ENCODE measurements around the gene SEMA3C. TPM values are rescaled to one million over a fixed set of nuclear protein-coding genes. Genes with fewer than 3 reads are reported as not detected.

The SEMA3C gene
- total RNA-seq, 2 donors from 2014 or later = not detected

GRCh38 chr7:80731281-80731680, 187.6 kb downstream of the SEMA3C start:
- no peaks in the 10 kb centered on the region for H3K4me1 Mint-ChIP-seq
- H3K27ac Mint-ChIP-seq = no peak overlapping the region
- no peaks in the 10 kb centered on the region for H3K36me3 Mint-ChIP-seq (ENCODE audit: low read depth)
- no peak overlapping the region for H3K4me3 Mint-ChIP-seq
- peaks cover 9% of the 10 kb centered on the region for H3K9me3 Mint-ChIP-seq
- H3K27me3 Mint-ChIP-seq = no peaks in the 10 kb centered on the region
- no peak for ATAC-seq (replicated peaks)

GRCh38 chr7:80729591-80730320, 189.1 kb downstream of the SEMA3C start:
- no peaks in the 10 kb centered on the region for H3K9me3 Mint-ChIP-seq
- no peak overlapping the region for H3K4me3 Mint-ChIP-seq
- H3K27ac Mint-ChIP-seq = no peak overlapping the region
- no peak for ATAC-seq (replicated peaks)
- H3K27me3 Mint-ChIP-seq = no peaks in the 10 kb centered on the region
- H3K36me3 Mint-ChIP-seq (ENCODE audit: low read depth) = no peaks in the 10 kb centered on the region
- no peaks in the 10 kb centered on the region for H3K4me1 Mint-ChIP-seq

- H3K4me1 Mint-ChIP-seq = no peaks in the 10 kb centered on the region
- H3K9me3 Mint-ChIP-seq = no peaks in the 10 kb centered on the region
- no peak overlapping the region for H3K4me3 Mint-ChIP-seq
- H3K27me3 Mint-ChIP-seq = no peaks in the 10 kb centered on the region
- ATAC-seq (replicated peaks) = no peak
- H3K27ac Mint-ChIP-seq = no peak overlapping the region
- H3K36me3 Mint-ChIP-seq (ENCODE audit: low read depth) = no peaks in the 10 kb centered on the region
These were observed 192.2 kb downstream of the SEMA3C start for GRCh38 chr7:80726666-80727065.

- Mint-ChIP-seq H3K9me3 (peaks cover 4% of the 10 kb centered on the region), H3K4me1 (no peaks in the 10 kb centered on the region), H3K36me3 (ENCODE audit: low read depth) (no peaks in the 10 kb centered on the region), H3K27me3 (no peaks in the 10 kb centered on the region), H3K27ac (no peak overlapping the region), H3K4me3 (no peak overlapping the region)
- ATAC-seq (replicated peaks) = no peak
These were observed 193.7 kb downstream of the SEMA3C start for GRCh38 chr7:80725181-80725611.

GRCh38 chr7:80724249-80724871, 194.5 kb downstream of the SEMA3C start:
- H3K27me3 Mint-ChIP-seq = no peaks in the 10 kb centered on the region
- no peak for ATAC-seq (replicated peaks)
- no peak overlapping the region for H3K27ac Mint-ChIP-seq
- H3K9me3 Mint-ChIP-seq = peaks cover 4% of the 10 kb centered on the region
- H3K4me1 Mint-ChIP-seq = no peaks in the 10 kb centered on the region
- no peak overlapping the region for H3K4me3 Mint-ChIP-seq
- H3K36me3 Mint-ChIP-seq (ENCODE audit: low read depth) = no peaks in the 10 kb centered on the region

- H3K4me1 Mint-ChIP-seq = no peaks in the 10 kb centered on the region
- no peak overlapping the region for H3K4me3 Mint-ChIP-seq
- no peaks in the 10 kb centered on the region for H3K36me3 Mint-ChIP-seq (ENCODE audit: low read depth)
- no peaks in the 10 kb centered on the region for H3K27me3 Mint-ChIP-seq
- peaks cover 4% of the 10 kb centered on the region for H3K9me3 Mint-ChIP-seq
- no peak overlapping the region for H3K27ac Mint-ChIP-seq
- ATAC-seq (replicated peaks) = no peak
These were observed 196.1 kb downstream of the SEMA3C start for GRCh38 chr7:80722616-80723195.

DNA sequence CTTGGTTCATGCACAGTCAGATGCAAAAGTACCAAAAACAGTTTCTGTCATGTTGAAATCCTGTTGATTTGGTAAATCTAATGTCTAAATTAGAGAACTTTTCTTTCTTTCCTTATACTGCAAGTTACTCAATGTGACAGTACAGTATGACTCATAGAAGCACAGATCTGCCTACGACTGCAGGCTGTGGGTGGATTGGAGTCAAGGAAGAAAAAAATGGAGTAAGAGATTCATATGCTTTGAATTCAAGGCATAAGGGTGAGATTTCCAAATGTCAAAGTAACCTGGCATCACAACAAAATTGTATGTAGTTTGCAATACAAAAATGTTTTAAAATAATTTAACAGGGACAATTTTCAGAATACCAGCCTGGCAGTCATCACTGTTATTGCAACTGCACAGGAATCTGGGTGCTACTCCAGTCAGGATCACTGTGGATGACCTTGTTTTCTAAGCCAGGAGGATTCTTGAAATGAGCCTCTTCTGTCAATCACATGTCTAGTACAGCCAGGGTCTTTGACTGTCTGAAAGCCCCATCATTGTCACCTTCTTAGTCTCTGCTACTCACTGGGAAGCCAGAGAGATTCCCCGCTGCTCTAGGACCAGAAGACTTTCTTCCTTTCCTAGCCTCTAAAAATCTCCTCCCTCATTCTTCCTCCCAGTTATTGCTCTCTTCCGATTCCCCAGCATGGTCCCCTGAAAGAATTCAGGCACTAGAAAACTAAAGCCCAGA, 196.8 kb downstream of the SEMA3C start:
- H3K4me1 Mint-ChIP-seq = no peaks in the 10 kb centered on the region
- H3K36me3 Mint-ChIP-seq (ENCODE audit: low read depth) = no peaks in the 10 kb centered on the region
- H3K27ac Mint-ChIP-seq = no peak overlapping the region
- no peaks in the 10 kb centered on the region for H3K27me3 Mint-ChIP-seq
- H3K4me3 Mint-ChIP-seq = no peak overlapping the region
- H3K9me3 Mint-ChIP-seq = peaks cover 4% of the 10 kb centered on the region
- ATAC-seq (replicated peaks) = no peak

DNA sequence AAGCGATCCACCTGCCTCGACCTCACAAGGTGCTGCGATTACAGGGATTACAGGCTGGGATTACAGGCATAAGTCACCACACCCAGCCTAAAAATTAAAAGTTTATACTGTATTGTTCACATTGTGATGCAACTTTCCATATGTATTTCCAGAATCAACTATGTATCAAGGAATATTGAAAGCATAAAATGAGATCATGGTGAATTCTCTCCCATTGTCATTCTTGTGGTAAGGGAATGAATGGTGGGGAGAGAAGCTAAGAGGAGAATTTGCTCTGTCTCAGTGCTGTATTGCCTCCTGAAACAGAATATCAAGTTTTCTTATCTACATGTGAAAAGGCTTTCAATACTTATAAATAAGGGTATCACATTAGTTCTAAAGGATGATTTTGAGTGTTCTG, 198.7 kb downstream of the SEMA3C start:
- H3K27me3 Mint-ChIP-seq = no peaks in the 10 kb centered on the region
- H3K4me1 Mint-ChIP-seq = no peaks in the 10 kb centered on the region
- no peak for ATAC-seq (replicated peaks)
- peaks cover 4% of the 10 kb centered on the region for H3K9me3 Mint-ChIP-seq
- H3K27ac Mint-ChIP-seq = no peak overlapping the region
- no peaks in the 10 kb centered on the region for H3K36me3 Mint-ChIP-seq (ENCODE audit: low read depth)
- no peak overlapping the region for H3K4me3 Mint-ChIP-seq

GRCh38 chr7:80719261-80719660, 199.6 kb downstream of the SEMA3C start:
- Mint-ChIP-seq H3K4me1 (no peaks in the 10 kb centered on the region), H3K9me3 (peaks cover 4% of the 10 kb centered on the region), H3K4me3 (no peak overlapping the region), H3K36me3 (ENCODE audit: low read depth) (no peaks in the 10 kb centered on the region), H3K27ac (no peak overlapping the region), H3K27me3 (no peaks in the 10 kb centered on the region)
- ATAC-seq (replicated peaks) = no peak

DNA sequence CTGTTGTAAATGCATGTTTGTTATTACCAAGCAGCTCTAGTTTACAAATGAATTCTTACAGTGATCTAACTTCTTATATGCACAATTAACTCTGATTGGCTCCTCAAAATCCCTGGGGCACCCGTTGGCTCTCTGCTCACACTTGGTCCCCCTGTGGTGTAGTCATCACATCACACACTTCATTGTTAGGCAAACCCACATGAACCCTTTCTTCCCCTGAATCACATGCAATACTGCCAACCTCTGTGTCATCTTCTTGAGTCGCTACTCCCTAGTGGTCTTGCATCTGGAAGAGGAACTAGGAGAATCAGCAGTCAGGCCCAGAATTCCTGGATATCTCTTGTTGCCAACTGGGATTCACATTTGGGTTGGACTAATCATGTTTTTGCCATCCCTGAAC, 207.3 kb downstream of the SEMA3C start:
- H3K4me3 Mint-ChIP-seq = no peak overlapping the region
- no peak overlapping the region for H3K27ac Mint-ChIP-seq
- no peak for ATAC-seq (replicated peaks)
- H3K27me3 Mint-ChIP-seq = no peaks in the 10 kb centered on the region
- no peaks in the 10 kb centered on the region for H3K4me1 Mint-ChIP-seq
- H3K9me3 Mint-ChIP-seq = peaks cover 5% of the 10 kb centered on the region
- no peaks in the 10 kb centered on the region for H3K36me3 Mint-ChIP-seq (ENCODE audit: low read depth)

DNA sequence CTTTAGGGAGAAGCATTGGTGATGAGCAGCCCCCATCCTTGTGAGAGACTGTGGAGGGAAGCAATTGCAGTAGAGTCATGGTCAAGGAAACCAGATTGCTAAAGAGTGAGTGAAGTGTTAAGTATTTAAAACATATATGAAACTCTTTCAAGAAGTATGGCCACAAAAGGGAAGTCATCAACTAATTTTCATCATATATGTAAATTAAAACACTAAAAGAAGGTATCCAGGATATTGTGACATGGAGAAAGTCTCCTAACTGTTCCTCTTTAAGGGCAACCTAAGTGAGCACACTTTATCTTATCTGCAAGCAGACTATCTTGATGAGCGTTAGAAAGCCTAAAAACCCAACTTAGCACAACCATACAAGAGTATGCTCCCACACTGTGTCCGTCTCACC, 210.7 kb downstream of the SEMA3C start:
- peaks cover 8% of the 10 kb centered on the region for H3K9me3 Mint-ChIP-seq
- no peaks in the 10 kb centered on the region for H3K27me3 Mint-ChIP-seq
- no peak overlapping the region for H3K4me3 Mint-ChIP-seq
- H3K4me1 Mint-ChIP-seq = no peaks in the 10 kb centered on the region
- no peaks in the 10 kb centered on the region for H3K36me3 Mint-ChIP-seq (ENCODE audit: low read depth)
- ATAC-seq (replicated peaks) = no peak
- H3K27ac Mint-ChIP-seq = no peak overlapping the region

DNA sequence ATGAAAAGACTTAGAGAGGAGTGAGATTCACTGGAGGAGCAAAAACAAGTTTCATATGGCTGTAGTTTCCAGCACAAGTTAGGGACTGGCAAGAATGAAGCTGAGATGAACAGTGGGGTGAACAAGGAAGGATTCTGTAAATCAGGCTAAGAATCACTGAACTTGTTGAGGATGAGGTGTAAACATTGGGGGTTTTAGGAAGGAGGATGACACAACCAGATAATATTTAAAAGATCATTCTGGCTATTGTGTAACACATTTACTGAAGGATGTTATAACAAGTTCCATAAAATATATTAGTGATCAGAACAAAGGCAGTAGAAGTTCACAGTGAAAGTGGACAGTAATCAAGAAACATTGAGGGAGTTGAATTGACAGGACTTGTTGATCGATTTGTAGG, 211.5 kb downstream of the SEMA3C start:
- peaks cover 9% of the 10 kb centered on the region for H3K9me3 Mint-ChIP-seq
- H3K4me3 Mint-ChIP-seq = no peak overlapping the region
- no peak overlapping the region for H3K27ac Mint-ChIP-seq
- no peak for ATAC-seq (replicated peaks)
- no peaks in the 10 kb centered on the region for H3K27me3 Mint-ChIP-seq
- no peaks in the 10 kb centered on the region for H3K4me1 Mint-ChIP-seq
- H3K36me3 Mint-ChIP-seq (ENCODE audit: low read depth) = no peaks in the 10 kb centered on the region

- ATAC-seq (replicated peaks) = no peak
- peaks cover 9% of the 10 kb centered on the region for H3K9me3 Mint-ChIP-seq
- no peaks in the 10 kb centered on the region for H3K4me1 Mint-ChIP-seq
- H3K27ac Mint-ChIP-seq = no peak overlapping the region
- no peaks in the 10 kb centered on the region for H3K36me3 Mint-ChIP-seq (ENCODE audit: low read depth)
- no peaks in the 10 kb centered on the region for H3K27me3 Mint-ChIP-seq
- no peak overlapping the region for H3K4me3 Mint-ChIP-seq
These were observed 213.6 kb downstream of the SEMA3C start for GRCh38 chr7:80705130-80705781.

- no peak for ATAC-seq (replicated peaks)
- Mint-ChIP-seq H3K36me3 (ENCODE audit: low read depth) (no peaks in the 10 kb centered on the region), H3K9me3 (peaks cover 4% of the 10 kb centered on the region), H3K4me1 (no peaks in the 10 kb centered on the region), H3K27me3 (no peaks in the 10 kb centered on the region), H3K4me3 (no peak overlapping the region), H3K27ac (no peak overlapping the region)
These were observed 215.6 kb downstream of the SEMA3C start for GRCh38 chr7:80703272-80703671.
